ENCODE data around the gene WFDC12.

- TF ChIP-seq CTCF (IDR thresholded peaks at IDR 0.05), result no peak
- TF ChIP-seq EZH2phosphoT487 (IDR thresholded peaks at IDR 0.05), result no peak
Measured at GRCh38 chr20:45087814-45088213, 36.5 kb downstream of the WFDC12 start.

All from neural progenitor cell (in vitro differentiated cells).